Keratinocyte (primary cell): Measurements from ENCODE around the gene SCYGR4. TPM values are rescaled to one million over a fixed set of nuclear protein-coding genes. Genes with fewer than 3 reads are reported as not detected.

Experiments used
- DNase-seq: peaks from one replicate; pipeline ENCODE4 v3.0.0-alpha.2; 2011; ENCODE audit warnings: low read depth, missing footprints, low spot score
- FAIRE-seq: peaks from 2 replicates; lab custom pipeline; 2011; peaks lifted over from hg19 to GRCh38; lab: Jason Lieb, UNC
- H2AFZ ChIP-seq: 2 replicates; pipeline ENCODE4 v1.6.0; 2012; ENCODE audit warnings: low read length, control low read depth, inconsistent platforms; ENCODE audit not compliant: control insufficient read depth
- H3K27ac ChIP-seq: 2 replicates; pipeline ENCODE4 v1.5.1; 2011; ENCODE audit warnings: low read length; ENCODE audit not compliant: control insufficient read depth, insufficient read depth
- H3K27me3 ChIP-seq: 3 replicates; pipeline ENCODE4 v1.6.0; 2011; ENCODE audit warnings: low read length; ENCODE audit not compliant: control insufficient read depth, insufficient read depth; ENCODE audit errors: extremely low read depth
- H3K36me3 ChIP-seq, 2 experiments: 2 replicates in 1 of 2; 3 replicates in 1 of 2; pipeline ENCODE4 v1.5.1; 2011; ENCODE audit warnings: low read length in 2 of 2, mild to moderate bottlenecking in 1 of 2; ENCODE audit not compliant: control insufficient read depth in 2 of 2, insufficient read depth in 2 of 2; ENCODE audit errors: extremely low read depth in 1 of 2
- H3K4me1 ChIP-seq: 3 replicates; pipeline ENCODE4 v1.5.1; 2011; ENCODE audit warnings: low read length; ENCODE audit not compliant: control insufficient read depth, insufficient read depth; ENCODE audit errors: extremely low read depth
- H3K4me2 ChIP-seq: 3 replicates; pipeline ENCODE4 v1.6.0; 2011; ENCODE audit warnings: low read depth, low read length; ENCODE audit not compliant: control insufficient read depth, insufficient read depth; ENCODE audit errors: extremely low read depth
- H3K4me3 ChIP-seq, 3 experiments: fragments of 200-600 bp in 1 of 3; sonication (generic) in 1 of 3; 2 replicates in 2 of 3; 3 replicates in 1 of 3; pipeline ENCODE4 v1.5.1; 2011 to 2016; ENCODE audit warnings: low read length in 3 of 3, mild to moderate bottlenecking in 3 of 3, control low read depth in 2 of 3, inconsistent platforms in 1 of 3, low read depth in 1 of 3, mixed read lengths in 1 of 3, mixed run types in 1 of 3, moderate library complexity in 1 of 3; ENCODE audit not compliant: control insufficient read depth in 2 of 3, insufficient read depth in 2 of 3; ENCODE audit errors: extremely low read depth in 1 of 3
- H3K79me2 ChIP-seq: 2 replicates; pipeline ENCODE4 v1.6.0; 2012; ENCODE audit warnings: low read length; ENCODE audit not compliant: control insufficient read depth, insufficient read depth
- H3K9ac ChIP-seq: 3 replicates; pipeline ENCODE4 v1.6.0; 2011; ENCODE audit warnings: low read length; ENCODE audit not compliant: control insufficient read depth, insufficient read depth; ENCODE audit errors: extremely low read depth
- H3K9me1 ChIP-seq: 3 replicates; pipeline ENCODE4 v1.6.0; 2011; ENCODE audit warnings: low read length; ENCODE audit not compliant: control insufficient read depth, insufficient read depth; ENCODE audit errors: extremely low read depth
- H3K9me3 ChIP-seq: 2 replicates; pipeline ENCODE4 v1.5.1; 2012; ENCODE audit warnings: low read depth, low read length; ENCODE audit not compliant: control insufficient read depth
- H4K20me1 ChIP-seq: 3 replicates; pipeline ENCODE4 v1.6.0; 2011; ENCODE audit warnings: low read length; ENCODE audit not compliant: control insufficient read depth, insufficient read depth; ENCODE audit errors: extremely low read depth
- EZH2 ChIP-seq: IDR thresholded peaks from one replicate; pipeline ENCODE4 v1.6.1; 2012; ENCODE audit warnings: inconsistent platforms, mild to moderate bottlenecking, low read length, moderate library complexity
- dilution Hi-C: fragments of 300-500 bp; cut with MboI; formaldehyde crosslinking; loops from one replicate; pipeline ENCODE4 v1.7.0; 2020; ENCODE audit warnings: low sequenced_read_pairs; ENCODE audit not compliant: extremely low pct_ligation_motif_present
- polyA plus RNA-seq, 5 experiments: library from polyadenylated mRNA; depleted of rRNA in 3 of 5; stranded (reverse) in 3 of 5; stranded (forward) in 1 of 5; unstranded in 1 of 5; fragments of >200 nt; gene quantifications; 1 replicate in 1 of 5; 2 replicates in 3 of 5; 3 replicates in 1 of 5; pipeline versions ENCODE4 v1.2.1 to v1.2.3, GENCODE V29; 2011 to 2012; ENCODE audit warnings: missing spikeins in 2 of 5, low read depth in 1 of 5, low replicate concordance in 1 of 5
- TF ChIP-seq, protein P1 (sequence below), 3 experiments: IDR thresholded peaks in 1 of 3; conservative IDR thresholded peaks in 1 of 3; optimal IDR thresholded peaks in 1 of 3; 2 replicates in 2 of 3; 3 replicates in 1 of 3; pipeline versions ENCODE3 to v1.5.1; 2011; ENCODE audit warnings: low read length in 3 of 3, mild to moderate bottlenecking in 3 of 3, moderate library complexity in 2 of 3, control low read depth in 1 of 3, inconsistent platforms in 1 of 3; ENCODE audit not compliant: insufficient read depth in 2 of 3; ENCODE audit errors: extremely low read depth in 1 of 3

The SCYGR4 gene
- polyA plus RNA-seq, 1 donor (not counting 4 experiments of a cell fraction or from before 2014, with no cell fraction given) = not detected

DNA sequence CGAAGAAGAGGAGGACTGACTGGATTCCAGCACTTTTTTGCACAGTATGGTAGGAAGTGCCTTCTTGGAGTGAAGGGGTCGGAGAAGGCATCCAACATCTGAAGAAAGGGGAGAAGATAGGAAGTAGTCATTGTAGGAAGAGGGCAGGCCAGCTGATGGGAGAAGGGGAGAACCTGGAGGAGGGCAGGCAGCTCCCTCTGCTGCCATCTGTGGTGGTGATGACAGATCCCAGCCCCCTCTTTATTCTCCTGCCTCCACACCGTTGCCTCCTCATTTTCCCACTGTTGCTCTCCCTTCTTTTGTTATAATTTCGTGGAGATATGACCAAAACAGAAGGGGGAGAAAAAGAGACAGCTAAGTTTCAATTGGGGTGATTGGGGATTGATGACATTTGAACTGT is 21.5 kb upstream of the SCYGR4 start:
- Histone ChIP-seq H3K9ac (no peak overlapping the region), H3K9me3 (no peaks in the 10 kb centered on the region), H3K36me3 (no peaks in the 10 kb centered on the region), H2AFZ (no peak overlapping the region), H3K4me3 (no peak overlapping the region), H3K79me2 (no peaks in the 10 kb centered on the region), H3K9me1 (no peaks in the 10 kb centered on the region), H3K4me1 (peaks cover 2% of the 10 kb centered on the region), H3K27ac (no peak overlapping the region), H4K20me1 (no peaks in the 10 kb centered on the region), H3K27me3 (no peaks in the 10 kb centered on the region), H3K4me2 (no peak overlapping the region)
- DNase-seq (no peak), FAIRE-seq (no peak)
- TF ChIP-seq EZH2 = no peak
- TF ChIP-seq, protein P1, sequence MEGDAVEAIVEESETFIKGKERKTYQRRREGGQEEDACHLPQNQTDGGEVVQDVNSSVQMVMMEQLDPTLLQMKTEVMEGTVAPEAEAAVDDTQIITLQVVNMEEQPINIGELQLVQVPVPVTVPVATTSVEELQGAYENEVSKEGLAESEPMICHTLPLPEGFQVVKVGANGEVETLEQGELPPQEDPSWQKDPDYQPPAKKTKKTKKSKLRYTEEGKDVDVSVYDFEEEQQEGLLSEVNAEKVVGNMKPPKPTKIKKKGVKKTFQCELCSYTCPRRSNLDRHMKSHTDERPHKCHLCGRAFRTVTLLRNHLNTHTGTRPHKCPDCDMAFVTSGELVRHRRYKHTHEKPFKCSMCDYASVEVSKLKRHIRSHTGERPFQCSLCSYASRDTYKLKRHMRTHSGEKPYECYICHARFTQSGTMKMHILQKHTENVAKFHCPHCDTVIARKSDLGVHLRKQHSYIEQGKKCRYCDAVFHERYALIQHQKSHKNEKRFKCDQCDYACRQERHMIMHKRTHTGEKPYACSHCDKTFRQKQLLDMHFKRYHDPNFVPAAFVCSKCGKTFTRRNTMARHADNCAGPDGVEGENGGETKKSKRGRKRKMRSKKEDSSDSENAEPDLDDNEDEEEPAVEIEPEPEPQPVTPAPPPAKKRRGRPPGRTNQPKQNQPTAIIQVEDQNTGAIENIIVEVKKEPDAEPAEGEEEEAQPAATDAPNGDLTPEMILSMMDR (optimal IDR thresholded peaks at IDR 0.05 in 1 of 3, IDR thresholded peaks at IDR 0.05 in 1 of 3, conservative IDR thresholded peaks at IDR 0.05 in 1 of 3; ENCODE audit: extremely low read depth in 1 of 3, insufficient read depth in 2 of 3, low read length in 3 of 3) = no peak
- dilution Hi-C loops = no loop called here

- no peak for FAIRE-seq
- H3K9me3 ChIP-seq = no peaks in the 10 kb centered on the region
- no peaks in the 10 kb centered on the region for H3K27me3 ChIP-seq
- no peaks in the 10 kb centered on the region for H3K79me2 ChIP-seq
- H3K9me1 ChIP-seq = no peaks in the 10 kb centered on the region
- dilution Hi-C loops = no loop called here
- H3K9ac ChIP-seq = no peak overlapping the region
- no peaks in the 10 kb centered on the region for H4K20me1 ChIP-seq
- H3K4me1 ChIP-seq = peaks cover 2% of the 10 kb centered on the region
- TF ChIP-seq EZH2 = no peak
- TF ChIP-seq, protein P1 (optimal IDR thresholded peaks at IDR 0.05 in 1 of 3, IDR thresholded peaks at IDR 0.05 in 1 of 3, conservative IDR thresholded peaks at IDR 0.05 in 1 of 3; ENCODE audit: extremely low read depth in 1 of 3, insufficient read depth in 2 of 3, low read length in 3 of 3) = no peak
- DNase-seq = no peak
- H3K27ac ChIP-seq = no peak overlapping the region
- H3K36me3 ChIP-seq = no peaks in the 10 kb centered on the region
- H2AFZ ChIP-seq = no peak overlapping the region
- H3K4me3 ChIP-seq = no peak overlapping the region
- H3K4me2 ChIP-seq = no peak overlapping the region
These were observed 20.3 kb upstream of the SCYGR4 start for GRCh38 chr2:227597036-227597435.
